ENCODE measurements around the gene MAMDC4. TPM values are rescaled to one million over a fixed set of nuclear protein-coding genes. Genes with fewer than 3 reads are reported as not detected.
A peak's percentile ranks its signal among the peaks of the same experiment; 100 is the strongest.
"Not testable (repeated sequence)": the region's sequence is repeated elsewhere in the genome, so short reads cannot be mapped to it uniquely, and the experiment has no call there.

MAMDC4 gene
- total and polyA plus RNA-seq, 2 of the 13 experiments (the other 11 are each of a cell fraction or from before 2014, with no cell fraction given), result 6.0 to 6.8 TPM

DNA sequence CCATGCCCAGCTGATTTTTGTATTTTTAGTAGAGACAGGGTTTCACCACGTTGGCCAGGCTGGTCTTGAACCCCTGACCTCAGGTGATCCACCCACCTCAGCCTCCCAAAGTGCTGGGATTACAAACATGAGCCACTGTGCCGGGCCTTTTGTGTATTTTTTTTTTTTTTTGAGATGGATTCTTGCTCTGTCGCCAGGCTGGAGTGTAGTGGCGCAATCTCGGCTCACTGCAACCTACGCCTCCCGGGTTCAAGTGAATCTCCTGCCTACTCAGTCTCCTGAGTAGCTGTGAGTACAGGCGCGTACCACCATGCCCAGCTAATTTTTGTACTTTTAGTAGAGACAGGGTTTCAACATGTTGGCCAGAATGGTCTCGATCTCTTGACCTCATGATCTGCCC is 31.5 kb downstream of the MAMDC4 start:
- H3K9ac ChIP-seq (ENCODE audit: insufficient read depth, low read depth, low read length); H2AFZ ChIP-seq (ENCODE audit: low read length); H3K9me3 ChIP-seq (ENCODE audit: low read length); ATAC-seq; H3K27ac ChIP-seq (ENCODE audit: extremely low read length, insufficient read depth, low read length); DNase-seq (ENCODE audit: low spot score); H3K36me3 ChIP-seq (replicated peaks in 1 of 2; ENCODE audit: control insufficient read depth in 1 of 2, insufficient read depth in 2 of 2, low read length in 2 of 2); CTCF ChIA-PET (ENCODE audit: low intra/inter-chr PET ratio, low total read pairs); FAIRE-seq; H3K27me3 ChIP-seq (ENCODE audit: control insufficient read depth in 1 of 2, insufficient read depth in 2 of 2, low read length in 2 of 2); H3K4me3 ChIP-seq (replicated peaks in 1 of 3; ENCODE audit: insufficient read depth in 1 of 3, low read depth in 2 of 3, low read length in 3 of 3); in situ Hi-C loops (cut with HindIII; ENCODE audit: extremely low pct_ligation_motif_present, low pct_unique_long_range_greater_than_20kb); BruUV-seq (replicated peaks): not testable (repeated sequence)
- H3K4me1 ChIP-seq (ENCODE audit: insufficient read depth, low read length), result peaks cover 64% of the 10 kb centered on the region
- 0 out of 2 replicates have a peak, but pooled peaks cover 10% of the 10 kb centered on the region for H4K20me1 ChIP-seq (ENCODE audit: insufficient read depth, low read length)
- peaks cover 20% of the 10 kb centered on the region for H3K79me2 ChIP-seq (ENCODE audit: insufficient read depth, low read length)
- WGBS (ENCODE audit: low lambda C conversion rate), result 50% methylated on average over 10 of the region's 10 CpGs
- 0 out of 2 replicates have a peak overlapping the region, but pooled peaks have one; percentile 98 for H3K4me2 ChIP-seq (ENCODE audit: low read depth, low read length)
- POLR2A ChIA-PET, result interaction anchor here (0.7 to 7.1 kb wide), 9 partner anchors 10 to 172 kb away, joined by 3 to 45 read pairs (median 6); no protein-coding TSS in a partner anchor
- peak; percentile 52; the same call in 1 of the 2 replicates for TF ChIP-seq CEBPB (IDR thresholded peaks at IDR 0.05; ENCODE audit: borderline replicate concordance, low read depth, low read length)
- TF ChIP-seq, protein P1, sequence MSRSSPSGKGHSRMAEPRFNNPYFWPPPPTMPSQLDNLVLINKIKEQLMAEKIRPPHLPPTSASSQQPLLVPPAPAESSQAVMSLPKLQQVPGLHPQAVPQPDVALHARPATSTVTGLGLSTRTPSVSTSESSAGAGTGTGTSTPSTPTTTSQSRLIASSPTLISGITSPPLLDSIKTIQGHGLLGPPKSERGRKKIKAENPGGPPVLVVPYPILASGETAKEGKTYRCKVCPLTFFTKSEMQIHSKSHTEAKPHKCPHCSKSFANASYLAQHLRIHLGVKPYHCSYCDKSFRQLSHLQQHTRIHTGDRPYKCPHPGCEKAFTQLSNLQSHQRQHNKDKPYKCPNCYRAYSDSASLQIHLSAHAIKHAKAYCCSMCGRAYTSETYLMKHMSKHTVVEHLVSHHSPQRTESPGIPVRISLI (CRISPR knock-in tag; IDR thresholded peaks at IDR 0.05; ENCODE audit: borderline replicate concordance), result peak; percentile 59; the same call in 1 of the 2 replicates
- peak; percentile 49 for TF ChIP-seq CEBPG (CRISPR knock-in tag; IDR thresholded peaks at IDR 0.05)
- TF ChIP-seq, protein P2, sequence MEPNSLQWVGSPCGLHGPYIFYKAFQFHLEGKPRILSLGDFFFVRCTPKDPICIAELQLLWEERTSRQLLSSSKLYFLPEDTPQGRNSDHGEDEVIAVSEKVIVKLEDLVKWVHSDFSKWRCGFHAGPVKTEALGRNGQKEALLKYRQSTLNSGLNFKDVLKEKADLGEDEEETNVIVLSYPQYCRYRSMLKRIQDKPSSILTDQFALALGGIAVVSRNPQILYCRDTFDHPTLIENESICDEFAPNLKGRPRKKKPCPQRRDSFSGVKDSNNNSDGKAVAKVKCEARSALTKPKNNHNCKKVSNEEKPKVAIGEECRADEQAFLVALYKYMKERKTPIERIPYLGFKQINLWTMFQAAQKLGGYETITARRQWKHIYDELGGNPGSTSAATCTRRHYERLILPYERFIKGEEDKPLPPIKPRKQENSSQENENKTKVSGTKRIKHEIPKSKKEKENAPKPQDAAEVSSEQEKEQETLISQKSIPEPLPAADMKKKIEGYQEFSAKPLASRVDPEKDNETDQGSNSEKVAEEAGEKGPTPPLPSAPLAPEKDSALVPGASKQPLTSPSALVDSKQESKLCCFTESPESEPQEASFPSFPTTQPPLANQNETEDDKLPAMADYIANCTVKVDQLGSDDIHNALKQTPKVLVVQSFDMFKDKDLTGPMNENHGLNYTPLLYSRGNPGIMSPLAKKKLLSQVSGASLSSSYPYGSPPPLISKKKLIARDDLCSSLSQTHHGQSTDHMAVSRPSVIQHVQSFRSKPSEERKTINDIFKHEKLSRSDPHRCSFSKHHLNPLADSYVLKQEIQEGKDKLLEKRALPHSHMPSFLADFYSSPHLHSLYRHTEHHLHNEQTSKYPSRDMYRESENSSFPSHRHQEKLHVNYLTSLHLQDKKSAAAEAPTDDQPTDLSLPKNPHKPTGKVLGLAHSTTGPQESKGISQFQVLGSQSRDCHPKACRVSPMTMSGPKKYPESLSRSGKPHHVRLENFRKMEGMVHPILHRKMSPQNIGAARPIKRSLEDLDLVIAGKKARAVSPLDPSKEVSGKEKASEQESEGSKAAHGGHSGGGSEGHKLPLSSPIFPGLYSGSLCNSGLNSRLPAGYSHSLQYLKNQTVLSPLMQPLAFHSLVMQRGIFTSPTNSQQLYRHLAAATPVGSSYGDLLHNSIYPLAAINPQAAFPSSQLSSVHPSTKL (CRISPR knock-in tag; IDR thresholded peaks at IDR 0.05), result 0 out of 2 replicates have a peak, but pooled peaks have one; percentile 8
- peak; percentile 48; the same call in 1 of the 2 replicates for TF ChIP-seq ZNF441 (CRISPR knock-in tag; IDR thresholded peaks at IDR 0.05; ENCODE audit: borderline replicate concordance)
- intact Hi-C loops (cut with micrococcal nuclease; ENCODE audit: unreplicated experiment), result loop anchor here (5.0 to 10.0 kb wide), 2 partner anchors 36 to 99 kb away; partner anchors contain the start of gene PHPT1
